ENCODE results near the gene NEK1. TPM values are rescaled to one million over a fixed set of nuclear protein-coding genes. Genes with fewer than 3 reads are reported as not detected.
"Not testable (repeated sequence)": the region's sequence is repeated elsewhere in the genome, so short reads cannot be mapped to it uniquely, and the experiment has no call there.

Gene NEK1
- total RNA-seq, 2 donors from 2014 or later = 11.8 to 13.5 TPM

- peaks cover 13% of the 10 kb centered on the region for H3K4me1 Mint-ChIP-seq
- H3K9me3 ChIP-seq (ENCODE audit: control insufficient read depth, low read length, poor library complexity, severe bottlenecking) = no peaks in the 10 kb centered on the region
- peaks cover 4% of the 10 kb centered on the region for H3K36me3 Mint-ChIP-seq (ENCODE audit: low read depth)
- no peaks in the 10 kb centered on the region for H3K27me3 Mint-ChIP-seq
- no peak overlapping the region for H3K4me3 Mint-ChIP-seq
- no peak for ATAC-seq
- H3K27ac Mint-ChIP-seq = no peak overlapping the region
- no peak for DNase-seq
These were observed 9.1 kb downstream of the NEK1 start for GRCh38 chr4:169603312-169603711.

GRCh38 chr4:169601016-169601771, 11.2 kb downstream of the NEK1 start:
- no peak overlapping the region for H3K4me3 Mint-ChIP-seq
- ATAC-seq (no peak), DNase-seq (no peak)
- peak overlapping the region; percentile 43 for H3K27ac Mint-ChIP-seq
- H3K9me3 ChIP-seq (ENCODE audit: control insufficient read depth, low read length, poor library complexity, severe bottlenecking) = no peaks in the 10 kb centered on the region
- H3K4me1 Mint-ChIP-seq = peaks cover 7% of the 10 kb centered on the region
- H3K27me3 Mint-ChIP-seq = no peaks in the 10 kb centered on the region
- peaks cover 2% of the 10 kb centered on the region for H3K36me3 Mint-ChIP-seq (ENCODE audit: low read depth)

- no peaks in the 10 kb centered on the region for H3K9me3 ChIP-seq (ENCODE audit: control insufficient read depth, low read length, poor library complexity, severe bottlenecking)
- no peak overlapping the region for H3K27ac Mint-ChIP-seq
- no peak for ATAC-seq
- no peak for DNase-seq
- H3K27me3 Mint-ChIP-seq = no peaks in the 10 kb centered on the region
- H3K4me3 Mint-ChIP-seq = no peak overlapping the region
- H3K4me1 Mint-ChIP-seq = peaks cover 3% of the 10 kb centered on the region
- H3K36me3 Mint-ChIP-seq (ENCODE audit: low read depth) = peaks cover 4% of the 10 kb centered on the region
These were observed 17.7 kb downstream of the NEK1 start for GRCh38 chr4:169594560-169595195.

GRCh38 chr4:169593050-169593560, 19.3 kb downstream of the NEK1 start:
- no peaks in the 10 kb centered on the region for H3K4me1 Mint-ChIP-seq
- H3K9me3 ChIP-seq (ENCODE audit: control insufficient read depth, low read length, poor library complexity, severe bottlenecking) = no peaks in the 10 kb centered on the region
- no peak for DNase-seq
- no peaks in the 10 kb centered on the region for H3K27me3 Mint-ChIP-seq
- no peak for ATAC-seq
- no peak overlapping the region for H3K4me3 Mint-ChIP-seq
- H3K27ac Mint-ChIP-seq = no peak overlapping the region
- peaks cover 4% of the 10 kb centered on the region for H3K36me3 Mint-ChIP-seq (ENCODE audit: low read depth)

- ATAC-seq = no peak
- H3K9me3 ChIP-seq (ENCODE audit: control insufficient read depth, low read length, poor library complexity, severe bottlenecking) = no peaks in the 10 kb centered on the region
- Mint-ChIP-seq H3K36me3 (ENCODE audit: low read depth) (no peaks in the 10 kb centered on the region), H3K27ac (no peak overlapping the region), H3K4me3 (no peak overlapping the region), H3K27me3 (no peaks in the 10 kb centered on the region), H3K4me1 (no peaks in the 10 kb centered on the region)
- DNase-seq = no peak
These were observed 28.8 kb downstream of the NEK1 start for GRCh38 chr4:169583563-169583962.

GRCh38 chr4:169582706-169583105, 29.7 kb downstream of the NEK1 start:
- H3K4me3 Mint-ChIP-seq = no peak overlapping the region
- DNase-seq = no peak
- no peak overlapping the region for H3K27ac Mint-ChIP-seq
- H3K36me3 Mint-ChIP-seq (ENCODE audit: low read depth) = no peaks in the 10 kb centered on the region
- H3K4me1 Mint-ChIP-seq = no peaks in the 10 kb centered on the region
- H3K9me3 ChIP-seq (ENCODE audit: control insufficient read depth, low read length, poor library complexity, severe bottlenecking) = no peaks in the 10 kb centered on the region
- no peak for ATAC-seq
- no peaks in the 10 kb centered on the region for H3K27me3 Mint-ChIP-seq

GRCh38 chr4:169582203-169582602, 30.2 kb downstream of the NEK1 start:
- H3K9me3 ChIP-seq (ENCODE audit: control insufficient read depth, low read length, poor library complexity, severe bottlenecking) = no peaks in the 10 kb centered on the region
- Mint-ChIP-seq H3K27me3 (no peaks in the 10 kb centered on the region), H3K27ac (no peak overlapping the region), H3K4me1 (no peaks in the 10 kb centered on the region), H3K36me3 (ENCODE audit: low read depth) (no peaks in the 10 kb centered on the region), H3K4me3 (no peak overlapping the region)
- no peak for DNase-seq
- no peak for ATAC-seq

GRCh38 chr4:169573889-169574288, 38.5 kb downstream of the NEK1 start:
- Mint-ChIP-seq H3K4me1 (peaks cover 6% of the 10 kb centered on the region), H3K36me3 (ENCODE audit: low read depth) (peaks cover 8% of the 10 kb centered on the region), H3K4me3 (no peak overlapping the region), H3K27ac (peak overlapping the region; percentile 79), H3K27me3 (no peaks in the 10 kb centered on the region)
- ATAC-seq (no peak), DNase-seq (no peak)
- no peaks in the 10 kb centered on the region for H3K9me3 ChIP-seq (ENCODE audit: control insufficient read depth, low read length, poor library complexity, severe bottlenecking)

- no peaks in the 10 kb centered on the region for H3K27me3 Mint-ChIP-seq
- H3K27ac Mint-ChIP-seq = no peak overlapping the region
- H3K4me3 Mint-ChIP-seq = no peak overlapping the region
- no peak for DNase-seq
- peaks cover 8% of the 10 kb centered on the region for H3K36me3 Mint-ChIP-seq (ENCODE audit: low read depth)
- H3K4me1 Mint-ChIP-seq = peaks cover 7% of the 10 kb centered on the region
- ATAC-seq = no peak
- no peaks in the 10 kb centered on the region for H3K9me3 ChIP-seq (ENCODE audit: control insufficient read depth, low read length, poor library complexity, severe bottlenecking)
These were observed 40.9 kb downstream of the NEK1 start for GRCh38 chr4:169571435-169571834.

GRCh38 chr4:169571012-169571411, 41.4 kb downstream of the NEK1 start:
- not testable (repeated sequence) for H3K27me3 Mint-ChIP-seq; H3K36me3 Mint-ChIP-seq (ENCODE audit: low read depth); H3K9me3 ChIP-seq (ENCODE audit: control insufficient read depth, low read length, poor library complexity, severe bottlenecking); H3K4me3 Mint-ChIP-seq; H3K4me1 Mint-ChIP-seq; DNase-seq; H3K27ac Mint-ChIP-seq; ATAC-seq

GRCh38 chr4:169570266-169570665, 42.1 kb downstream of the NEK1 start:
- ATAC-seq; H3K4me1 Mint-ChIP-seq; H3K27ac Mint-ChIP-seq; H3K36me3 Mint-ChIP-seq (ENCODE audit: low read depth); H3K4me3 Mint-ChIP-seq; H3K27me3 Mint-ChIP-seq; H3K9me3 ChIP-seq (ENCODE audit: control insufficient read depth, low read length, poor library complexity, severe bottlenecking); DNase-seq: not testable (repeated sequence)

GRCh38 chr4:169569188-169569587, 43.2 kb downstream of the NEK1 start:
- not testable (repeated sequence) for DNase-seq; H3K9me3 ChIP-seq (ENCODE audit: control insufficient read depth, low read length, poor library complexity, severe bottlenecking); H3K27ac Mint-ChIP-seq; ATAC-seq; H3K36me3 Mint-ChIP-seq (ENCODE audit: low read depth); H3K4me1 Mint-ChIP-seq; H3K27me3 Mint-ChIP-seq; H3K4me3 Mint-ChIP-seq

GRCh38 chr4:169567916-169568315, 44.5 kb downstream of the NEK1 start:
- no peak overlapping the region for H3K27ac Mint-ChIP-seq
- DNase-seq = no peak
- H3K4me1 Mint-ChIP-seq = peaks cover 5% of the 10 kb centered on the region
- H3K9me3 ChIP-seq (ENCODE audit: control insufficient read depth, low read length, poor library complexity, severe bottlenecking) = no peaks in the 10 kb centered on the region
- ATAC-seq = no peak
- no peak overlapping the region for H3K4me3 Mint-ChIP-seq
- H3K36me3 Mint-ChIP-seq (ENCODE audit: low read depth) = peaks cover 5% of the 10 kb centered on the region
- no peaks in the 10 kb centered on the region for H3K27me3 Mint-ChIP-seq

All from T-helper 17 cell (primary cell).